OCI-LY1 (cell line): Measurements from ENCODE around the gene IFI27L1.

Experiments used
- H2AFZ ChIP-seq: fragments of 200-600 bp; sonication (generic), shearing (Covaris generic); 2 replicates; pipeline ENCODE4 v1.6.0; 2014; ENCODE audit warnings: antibody characterized with exemption, mild to moderate bottlenecking, low read length
- H3F3A ChIP-seq: fragments of 200-600 bp; sonication (generic), shearing (Covaris generic); 2 replicates; pipeline ENCODE4 v1.6.0; 2014; ENCODE audit warnings: mild to moderate bottlenecking, antibody characterized with exemption, low read length, moderate library complexity; ENCODE audit not compliant: insufficient read depth
- H3K27ac ChIP-seq: fragments of 200-600 bp; sonication (generic); 2 replicates; pipeline ENCODE4 v1.5.1; 2014; ENCODE audit warnings: low read length, mixed run types, mild to moderate bottlenecking, low read depth; ENCODE audit not compliant: poor library complexity, severe bottlenecking
- H3K27me3 ChIP-seq: fragments of 200-600 bp; sonication (generic); 2 replicates; pipeline ENCODE4 v1.6.0; 2014; ENCODE audit warnings: antibody characterized with exemption, mild to moderate bottlenecking, low read length, moderate library complexity; ENCODE audit not compliant: insufficient read depth
- H3K36me3 ChIP-seq: fragments of 200-600 bp; sonication (generic); 2 replicates; pipeline ENCODE4 v1.6.1; 2014; ENCODE audit warnings: mild to moderate bottlenecking, antibody characterized with exemption, low read length, moderate library complexity, mixed read lengths; ENCODE audit not compliant: insufficient read depth
- H3K4me1 ChIP-seq: fragments of 200-600 bp; sonication (generic); 2 replicates; pipeline ENCODE4 v1.5.1; 2014; ENCODE audit warnings: mild to moderate bottlenecking, low read length, moderate library complexity; ENCODE audit not compliant: insufficient read depth, severe bottlenecking
- H3K4me2 ChIP-seq: fragments of 200-600 bp; sonication (generic), shearing (Covaris generic); 2 replicates; pipeline ENCODE4 v1.6.1; 2014; ENCODE audit warnings: low read length
- H3K4me3 ChIP-seq: fragments of 200-600 bp; sonication (generic); 2 replicates; pipeline ENCODE4 v1.5.1; 2014; ENCODE audit warnings: low read length, low read depth, mild to moderate bottlenecking, mixed read lengths; ENCODE audit not compliant: poor library complexity, severe bottlenecking
- H3K79me2 ChIP-seq: fragments of 200-600 bp; shearing (Covaris generic); 2 replicates; pipeline ENCODE4 v1.6.1; 2016; ENCODE audit warnings: mixed run types, low read length, mixed read lengths; ENCODE audit not compliant: insufficient read depth
- H3K9ac ChIP-seq: fragments of 200-600 bp; sonication (generic), shearing (Covaris generic); 2 replicates; pipeline ENCODE4 v1.6.1; 2014; ENCODE audit warnings: mild to moderate bottlenecking, low read length, mixed read lengths
- H3K9me2 ChIP-seq: fragments of 200-600 bp; sonication (generic), shearing (Covaris generic); 2 replicates; pipeline ENCODE4 v1.6.1; 2014; ENCODE audit warnings: low read depth, mild to moderate bottlenecking, low read length, mixed read lengths
- H3K9me3 ChIP-seq: fragments of 200-600 bp; shearing (Covaris generic); 2 replicates; pipeline ENCODE4 v1.6.1; 2014; ENCODE audit warnings: low read length, mixed read lengths
- H4K20me1 ChIP-seq: fragments of 200-600 bp; sonication (generic), shearing (Covaris generic); 2 replicates; pipeline ENCODE4 v1.6.0; 2016; ENCODE audit warnings: mild to moderate bottlenecking, low read length; ENCODE audit not compliant: insufficient read depth
- EZH2 ChIP-seq: fragments of 200-600 bp; sonication (generic), shearing (Covaris generic); IDR thresholded peaks from 2 replicates; pipeline ENCODE4 v1.8.0; 2017; ENCODE audit warnings: borderline replicate concordance, mixed run types, mild to moderate bottlenecking, antibody characterized with exemption, low read length, moderate library complexity, mixed read lengths
- TF ChIP-seq, protein P1 (sequence below): fragments of 200-600 bp; sonication (generic), shearing (Covaris generic); IDR thresholded peaks from 2 replicates; pipeline ENCODE4 v1.5.1; 2017; ENCODE audit warnings: mild to moderate bottlenecking, antibody characterized with exemption, low read length, moderate library complexity, mixed read lengths

Gene IFI27L1

DNA sequence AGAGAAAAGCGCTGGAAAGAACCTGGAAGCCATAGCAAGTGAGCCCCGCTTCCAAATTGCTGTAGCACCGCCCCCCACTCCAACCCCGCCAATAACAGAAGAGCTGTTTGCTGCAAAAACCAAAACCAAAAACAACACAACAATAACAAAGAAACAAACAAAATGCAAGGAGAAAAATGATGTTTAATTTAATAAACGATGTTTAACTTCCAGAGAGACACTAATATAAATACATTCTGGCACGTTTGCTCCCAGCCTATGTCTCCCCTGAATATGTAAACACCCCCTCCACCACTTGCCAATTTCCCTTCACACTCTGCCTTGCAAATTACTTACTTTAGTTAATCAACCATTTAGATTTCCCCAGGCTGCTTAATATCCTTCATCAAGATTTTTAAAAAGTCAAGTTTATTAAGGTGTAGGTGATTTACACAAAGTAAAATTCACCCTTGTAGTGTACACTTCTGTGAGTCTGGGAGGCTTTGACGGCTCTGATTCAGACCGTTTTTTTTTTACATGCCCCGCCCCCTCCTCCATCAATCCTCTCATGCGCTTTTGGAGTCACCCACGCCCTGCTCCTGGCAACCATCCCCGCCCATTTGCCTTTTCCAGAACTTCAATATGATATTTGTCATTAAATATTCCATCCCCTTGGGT is 48.8 kb downstream of the IFI27L1 start:
- Histone ChIP-seq H3K79me2 (no peaks in the 10 kb centered on the region), H3K9me2 (no peaks in the 10 kb centered on the region), H3F3A (no peaks in the 10 kb centered on the region), H2AFZ (peak overlapping the region; percentile 65; the same call in 1 of the 2 replicates), H3K9me3 (no peaks in the 10 kb centered on the region), H3K4me1 (peaks cover 13% of the 10 kb centered on the region), H3K27me3 (no peaks in the 10 kb centered on the region; the same call in 1 of the 2 replicates), H3K36me3 (no peaks in the 10 kb centered on the region), H3K4me3 (peak overlapping the region; percentile 60), H3K4me2 (peak overlapping the region; percentile 73), H3K9ac (peak overlapping the region; percentile 28; the same call in 1 of the 2 replicates), H3K27ac (no peak overlapping the region), H4K20me1 (no peaks in the 10 kb centered on the region)
- TF ChIP-seq, protein P1, sequence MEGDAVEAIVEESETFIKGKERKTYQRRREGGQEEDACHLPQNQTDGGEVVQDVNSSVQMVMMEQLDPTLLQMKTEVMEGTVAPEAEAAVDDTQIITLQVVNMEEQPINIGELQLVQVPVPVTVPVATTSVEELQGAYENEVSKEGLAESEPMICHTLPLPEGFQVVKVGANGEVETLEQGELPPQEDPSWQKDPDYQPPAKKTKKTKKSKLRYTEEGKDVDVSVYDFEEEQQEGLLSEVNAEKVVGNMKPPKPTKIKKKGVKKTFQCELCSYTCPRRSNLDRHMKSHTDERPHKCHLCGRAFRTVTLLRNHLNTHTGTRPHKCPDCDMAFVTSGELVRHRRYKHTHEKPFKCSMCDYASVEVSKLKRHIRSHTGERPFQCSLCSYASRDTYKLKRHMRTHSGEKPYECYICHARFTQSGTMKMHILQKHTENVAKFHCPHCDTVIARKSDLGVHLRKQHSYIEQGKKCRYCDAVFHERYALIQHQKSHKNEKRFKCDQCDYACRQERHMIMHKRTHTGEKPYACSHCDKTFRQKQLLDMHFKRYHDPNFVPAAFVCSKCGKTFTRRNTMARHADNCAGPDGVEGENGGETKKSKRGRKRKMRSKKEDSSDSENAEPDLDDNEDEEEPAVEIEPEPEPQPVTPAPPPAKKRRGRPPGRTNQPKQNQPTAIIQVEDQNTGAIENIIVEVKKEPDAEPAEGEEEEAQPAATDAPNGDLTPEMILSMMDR, result no peak
- no peak for TF ChIP-seq EZH2

DNA sequence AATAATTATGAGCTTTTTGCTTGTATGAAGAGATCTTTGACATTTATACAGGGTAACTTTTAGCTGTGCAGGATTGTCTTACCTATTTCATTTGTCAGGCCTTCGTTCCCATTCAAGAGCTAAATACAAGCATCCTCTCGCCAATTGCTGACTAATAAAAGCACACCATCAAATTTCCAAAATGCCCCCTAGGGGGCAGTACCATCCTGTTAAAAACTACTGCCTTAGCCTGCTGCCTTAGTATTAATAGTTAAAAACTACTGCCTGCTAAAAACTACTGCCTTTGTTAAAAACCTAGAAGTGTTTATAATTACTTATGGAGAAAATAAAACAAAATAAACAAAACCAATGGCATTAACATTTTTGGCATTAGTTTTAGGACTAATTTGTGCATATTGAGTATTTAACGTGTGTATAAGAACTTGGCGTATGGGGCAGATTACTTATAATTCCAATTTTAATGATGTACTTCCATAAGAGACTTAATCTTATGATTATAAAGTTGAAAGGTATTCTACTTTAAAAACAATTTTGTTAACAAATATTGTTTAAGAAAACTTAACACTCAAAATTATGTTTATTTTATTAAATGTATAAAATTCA is 51.3 kb downstream of the IFI27L1 start:
- Histone ChIP-seq H3K27me3 (no peaks in the 10 kb centered on the region; the same call in 1 of the 2 replicates), H3K9me3 (no peaks in the 10 kb centered on the region), H3K27ac (no peak overlapping the region), H3F3A (no peaks in the 10 kb centered on the region), H2AFZ (no peak overlapping the region), H3K9me2 (no peaks in the 10 kb centered on the region), H3K4me3 (no peak overlapping the region), H3K4me2 (no peak overlapping the region), H3K79me2 (no peaks in the 10 kb centered on the region), H3K4me1 (peaks cover 13% of the 10 kb centered on the region), H3K36me3 (no peaks in the 10 kb centered on the region), H4K20me1 (no peaks in the 10 kb centered on the region), H3K9ac (no peak overlapping the region)
- no peak for TF ChIP-seq EZH2
- TF ChIP-seq, protein P1, result peak; percentile 88

DNA sequence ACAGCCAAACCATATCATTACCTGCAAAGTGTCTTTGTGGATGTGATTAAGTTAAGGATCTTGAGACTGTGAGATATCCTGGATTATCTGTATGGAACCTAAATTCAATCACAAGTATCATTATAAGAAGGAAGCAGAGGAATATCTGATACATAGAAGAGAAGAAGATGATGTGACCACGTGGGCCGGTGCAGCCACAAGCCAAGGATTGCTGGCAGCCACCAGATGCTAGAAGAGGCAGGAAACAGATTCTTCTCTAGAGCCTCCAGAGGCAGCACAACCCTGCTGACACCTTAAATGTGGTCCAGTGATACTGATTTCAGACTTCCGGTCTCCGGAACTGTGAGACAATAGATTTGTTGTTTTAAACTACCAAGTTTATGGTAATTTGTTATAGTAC is 54.4 kb downstream of the IFI27L1 start:
- H3K79me2 ChIP-seq, result no peaks in the 10 kb centered on the region
- no peaks in the 10 kb centered on the region; the same call in 1 of the 2 replicates for H3K27me3 ChIP-seq
- no peak overlapping the region for H3K27ac ChIP-seq
- H3K9me2 ChIP-seq, result no peaks in the 10 kb centered on the region
- H2AFZ ChIP-seq, result no peak overlapping the region
- H3K9me3 ChIP-seq, result no peaks in the 10 kb centered on the region
- H3K4me3 ChIP-seq, result no peak overlapping the region
- H3K9ac ChIP-seq, result no peak overlapping the region
- H3F3A ChIP-seq, result no peaks in the 10 kb centered on the region
- no peaks in the 10 kb centered on the region for H3K4me1 ChIP-seq
- H3K4me2 ChIP-seq, result no peak overlapping the region
- no peaks in the 10 kb centered on the region for H4K20me1 ChIP-seq
- no peak for TF ChIP-seq EZH2
- TF ChIP-seq, protein P1, result no peak
- H3K36me3 ChIP-seq, result no peaks in the 10 kb centered on the region
